Transverse colon (tissue), 4 donors: Measurements from ENCODE around the gene DYNC1LI1.
"Not testable (repeated sequence)": the region's sequence is repeated elsewhere in the genome, so short reads cannot be mapped to it uniquely, and the experiment has no call there.

Experiments used
- CTCF ChIP-seq, 5 experiments: fragments of 200-600 bp in 3 of 5; fragments of 450-650 bp in 2 of 5; sonication (generic) in 3 of 5; IDR thresholded peaks; 1 replicate in 2 of 5; 2 replicates in 3 of 5; pipeline ENCODE4 v1.5.1; 2016 to 2017; ENCODE audit warnings: antibody characterized with exemption in 5 of 5, inconsistent platforms in 3 of 5, mild to moderate bottlenecking in 2 of 5, moderate library complexity in 1 of 5
- EP300 ChIP-seq: sonication (generic); formaldehyde crosslinking; IDR thresholded peaks from one replicate; pipeline ENCODE4 v1.6.1; 2017; ENCODE audit warnings: antibody characterized with exemption, low read depth
- POLR2A ChIP-seq: fragments of 450-650 bp; IDR thresholded peaks from one replicate; pipeline ENCODE4 v1.6.1; 2016; ENCODE audit warnings: antibody characterized with exemption, mild to moderate bottlenecking, moderate library complexity
- POLR2AphosphoS5 ChIP-seq, 3 donors: sonication (generic); formaldehyde crosslinking; IDR thresholded peaks; one replicate each; pipeline ENCODE4 v1.6.1; 2016; ENCODE audit warnings: antibody characterized with exemption in 3 of 3

- TF ChIP-seq POLR2A; CTCF (IDR thresholded peaks at IDR 0.05); EP300; POLR2AphosphoS5 (IDR thresholded peaks at IDR 0.05): not testable (repeated sequence)
These were observed 8.0 kb upstream of the DYNC1LI1 start for GRCh38 chr3:32578669-32579068.
